Measurements from ENCODE around the gene AGFG1. TPM values are rescaled to one million over a fixed set of nuclear protein-coding genes. Genes with fewer than 3 reads are reported as not detected.

AGFG1 gene
- total RNA-seq, 1 experiment from 2014 or later, result 72.5 TPM

DNA sequence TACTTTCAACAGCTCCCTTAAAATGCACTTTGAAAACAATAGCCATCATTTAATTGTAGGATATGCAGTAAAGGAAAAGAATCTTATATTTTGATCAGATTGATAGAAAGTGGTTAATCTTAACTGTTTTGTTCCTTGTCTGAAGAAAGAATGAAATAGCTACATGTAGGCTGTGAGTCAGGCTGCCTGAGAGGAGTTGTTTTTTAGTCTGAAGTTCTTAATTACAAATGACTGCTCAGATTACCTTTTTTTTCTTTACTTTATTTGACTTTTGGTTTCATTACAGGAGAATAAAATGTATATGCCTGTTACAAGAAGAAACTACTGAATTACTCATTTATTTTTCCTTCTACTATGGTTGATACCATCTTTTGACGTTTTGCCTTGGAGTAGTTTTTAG lies 56.8 kb downstream of the AGFG1 start:
- RAD21 ChIA-PET (ENCODE audit: low non-redundant PET in 1 of 2, low total read pairs in 2 of 2, uncharacterized antibody in 2 of 2, unreplicated experiment in 2 of 2), result no interaction called here
- no TSS peak for BruUV-seq (replicated peaks)
- DNase-seq (ENCODE audit: low read depth, low spot score) (no peak), ATAC-seq (no peak)
- H2AFZ ChIP-seq (ENCODE audit: low read depth, low read length, poor library complexity, severe bottlenecking), result no peak overlapping the region
- no peaks in the 10 kb centered on the region for H3K4me1 ChIP-seq (ENCODE audit: control insufficient read depth in 1 of 2, insufficient read depth in 2 of 2, low read length in 2 of 2)
- peaks cover 22% of the 10 kb centered on the region for H3K79me2 ChIP-seq (ENCODE audit: insufficient read depth, low read length)
- H3K36me3 ChIP-seq (ENCODE audit: control insufficient read depth in 1 of 2, insufficient read depth in 2 of 2, low read length in 2 of 2), result peaks cover 7 to 16% of the 10 kb centered on the region in 2 experiments; a peak in 3 of 4 replicates
- intact Hi-C loops (cut with micrococcal nuclease), result no loop called here
- H3K4me3 ChIP-seq (replicated peaks in 1 of 2; ENCODE audit: low read depth in 1 of 2, low read length in 2 of 2), result no peak overlapping the region
- H3K27me3 ChIP-seq (ENCODE audit: insufficient read depth, low read length), result no peaks in the 10 kb centered on the region
- TF ChIP-seq SP1 (IDR thresholded peaks at IDR 0.05; ENCODE audit: low read depth), result no peak
- CTCF ChIA-PET, result no interaction called here
- H4K20me1 ChIP-seq (ENCODE audit: insufficient read depth), result peaks cover 4% of the 10 kb centered on the region
- no peak overlapping the region for H3K27ac ChIP-seq (ENCODE audit: low read depth, low read length)
- no peaks in the 10 kb centered on the region for H3K9me3 ChIP-seq (ENCODE audit: control insufficient read depth in 1 of 2, insufficient read depth in 1 of 2, low read depth in 1 of 2, low read length in 2 of 2)
- no peak overlapping the region for H3K4me2 ChIP-seq (ENCODE audit: low read length)
- POLR2A ChIA-PET, result no interaction called here
- H3K9me2 ChIP-seq (ENCODE audit: insufficient read depth), result no peaks in the 10 kb centered on the region
- H3K9ac ChIP-seq (ENCODE audit: low read length), result no peak overlapping the region

DNA sequence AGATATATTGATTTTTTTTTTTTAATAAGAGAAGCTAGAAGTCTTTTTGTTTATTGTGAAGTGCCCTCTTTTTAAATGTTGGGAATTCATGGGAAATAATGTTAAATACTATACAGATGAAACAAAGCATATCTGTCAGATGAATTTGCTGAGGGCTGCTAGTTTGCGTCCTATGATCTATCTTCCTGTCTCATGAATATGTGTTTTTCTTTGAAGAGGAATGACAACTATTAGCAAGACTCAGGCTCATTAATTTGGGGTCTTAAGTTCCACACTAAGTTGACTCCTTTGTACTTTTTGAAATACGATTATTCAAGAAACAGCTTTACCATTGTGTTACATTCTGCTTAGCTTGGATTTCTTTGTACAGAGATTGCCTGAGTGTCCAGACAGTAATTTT lies 57.9 kb downstream of the AGFG1 start:
- no peaks in the 10 kb centered on the region for H3K9me3 ChIP-seq (ENCODE audit: control insufficient read depth in 1 of 2, insufficient read depth in 1 of 2, low read depth in 1 of 2, low read length in 2 of 2)
- POLR2A ChIA-PET, result no interaction called here
- ATAC-seq, result no peak
- no TSS peak for BruUV-seq (replicated peaks)
- peaks cover 0 to 17% of the 10 kb centered on the region in 2 experiments; a peak in 2 of 4 replicates for H3K36me3 ChIP-seq (ENCODE audit: control insufficient read depth in 1 of 2, insufficient read depth in 2 of 2, low read length in 2 of 2)
- H3K9me2 ChIP-seq (ENCODE audit: insufficient read depth), result no peaks in the 10 kb centered on the region
- H4K20me1 ChIP-seq (ENCODE audit: insufficient read depth), result no peaks in the 10 kb centered on the region; the same call in 1 of the 2 replicates
- no peak for DNase-seq (ENCODE audit: low read depth, low spot score)
- H3K27ac ChIP-seq (ENCODE audit: low read depth, low read length), result no peak overlapping the region
- TF ChIP-seq ELF1 (IDR thresholded peaks at IDR 0.05; ENCODE audit: borderline replicate concordance, low read depth) (no peak), POLR2A (IDR thresholded peaks at IDR 0.05; ENCODE audit: borderline replicate concordance, extremely low read depth, insufficient read depth, insufficient read length) (no peak)
- intact Hi-C loops (cut with micrococcal nuclease), result no loop called here
- H3K27me3 ChIP-seq (ENCODE audit: insufficient read depth, low read length), result no peaks in the 10 kb centered on the region
- CTCF ChIA-PET, result no interaction called here
- no peak overlapping the region for H3K4me2 ChIP-seq (ENCODE audit: low read length)
- RAD21 ChIA-PET (ENCODE audit: low non-redundant PET in 1 of 2, low total read pairs in 2 of 2, uncharacterized antibody in 2 of 2, unreplicated experiment in 2 of 2), result no interaction called here
- H3K4me3 ChIP-seq (replicated peaks in 1 of 2; ENCODE audit: low read depth in 1 of 2, low read length in 2 of 2), result no peak overlapping the region
- H3K4me1 ChIP-seq (ENCODE audit: control insufficient read depth in 1 of 2, insufficient read depth in 2 of 2, low read length in 2 of 2), result no peaks in the 10 kb centered on the region
- H2AFZ ChIP-seq (ENCODE audit: low read depth, low read length, poor library complexity, severe bottlenecking), result no peak overlapping the region
- H3K9ac ChIP-seq (ENCODE audit: low read length), result no peak overlapping the region
- H3K79me2 ChIP-seq (ENCODE audit: insufficient read depth, low read length), result peaks cover 15% of the 10 kb centered on the region

- no TSS peak for BruUV-seq (replicated peaks)
- no peaks in the 10 kb centered on the region for H3K9me3 ChIP-seq (ENCODE audit: control insufficient read depth in 1 of 2, insufficient read depth in 1 of 2, low read depth in 1 of 2, low read length in 2 of 2)
- H4K20me1 ChIP-seq (ENCODE audit: insufficient read depth), result no peaks in the 10 kb centered on the region; the same call in 1 of the 2 replicates
- intact Hi-C loops (cut with micrococcal nuclease), result no loop called here
- ChIA-PET CTCF (no interaction called here), RAD21 (ENCODE audit: low non-redundant PET in 1 of 2, low total read pairs in 2 of 2, uncharacterized antibody in 2 of 2, unreplicated experiment in 2 of 2) (no interaction called here), POLR2A (no interaction called here)
- no peaks in the 10 kb centered on the region for H3K9me2 ChIP-seq (ENCODE audit: insufficient read depth)
- no peak for ATAC-seq
- peaks cover 16 to 42% of the 10 kb centered on the region in 2 experiments; a peak in 3 of 4 replicates for H3K36me3 ChIP-seq (ENCODE audit: control insufficient read depth in 1 of 2, insufficient read depth in 2 of 2, low read length in 2 of 2)
- no peak overlapping the region for H3K9ac ChIP-seq (ENCODE audit: low read length)
- H2AFZ ChIP-seq (ENCODE audit: low read depth, low read length, poor library complexity, severe bottlenecking), result no peak overlapping the region
- H3K27ac ChIP-seq (ENCODE audit: low read depth, low read length), result no peak overlapping the region
- H3K27me3 ChIP-seq (ENCODE audit: insufficient read depth, low read length), result no peaks in the 10 kb centered on the region
- H3K79me2 ChIP-seq (ENCODE audit: insufficient read depth, low read length), result no peaks in the 10 kb centered on the region
- H3K4me2 ChIP-seq (ENCODE audit: low read length), result no peak overlapping the region
- no peak overlapping the region for H3K4me3 ChIP-seq (replicated peaks in 1 of 2; ENCODE audit: low read depth in 1 of 2, low read length in 2 of 2)
- no peaks in the 10 kb centered on the region for H3K4me1 ChIP-seq (ENCODE audit: control insufficient read depth in 1 of 2, insufficient read depth in 2 of 2, low read length in 2 of 2)
- no peak for DNase-seq (ENCODE audit: low read depth, low spot score)
- TF ChIP-seq REST (IDR thresholded peaks at IDR 0.05; ENCODE audit: low read depth) (no peak), ZFX (IDR thresholded peaks at IDR 0.05) (no peak), ELF1 (IDR thresholded peaks at IDR 0.05; ENCODE audit: borderline replicate concordance, low read depth) (no peak), EZH2phosphoT487 (IDR thresholded peaks at IDR 0.05; ENCODE audit: borderline replicate concordance) (no peak), JUND (IDR thresholded peaks at IDR 0.05) (no peak), EZH2 (IDR thresholded peaks at IDR 0.05) (no peak), RAD21 (IDR thresholded peaks at IDR 0.05; ENCODE audit: low read depth) (no peak)
- TF ChIP-seq, protein P1, sequence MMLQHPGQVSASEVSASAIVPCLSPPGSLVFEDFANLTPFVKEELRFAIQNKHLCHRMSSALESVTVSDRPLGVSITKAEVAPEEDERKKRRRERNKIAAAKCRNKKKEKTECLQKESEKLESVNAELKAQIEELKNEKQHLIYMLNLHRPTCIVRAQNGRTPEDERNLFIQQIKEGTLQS (IDR thresholded peaks at IDR 0.05), result no peak
Measured at GRCh38 chr2:227534714-227535113, 62.8 kb downstream of the AGFG1 start.

Data from HCT116 (cell line).